Cardiac muscle cell (in vitro differentiated cells and primary cell): ENCODE results near the gene MGAT5. TPM values are rescaled to one million over a fixed set of nuclear protein-coding genes. Genes with fewer than 3 reads are reported as not detected.

Experiments
- DNase-seq, 2 donors: peaks; one replicate each; pipeline versions ENCODE4 v3.0.0 to v3.0.0-alpha.2; 2010 to 2017; ENCODE audit warnings: low read depth in 1 of 2, low spot score in 1 of 2
- H3K27ac ChIP-seq: fragments of 200-600 bp; sonication (generic); 2 replicates; pipeline ENCODE4 v1.5.1; 2016
- H3K27me3 ChIP-seq: fragments of 200-600 bp; sonication (generic); 2 replicates; pipeline ENCODE4 v1.6.0; 2016; ENCODE audit warnings: control low read depth
- H3K36me3 ChIP-seq: fragments of 200-600 bp; sonication (generic); 2 replicates; pipeline ENCODE4 v1.5.1; 2016; ENCODE audit warnings: control low read depth
- H3K4me1 ChIP-seq: fragments of 200-600 bp; sonication (generic); 2 replicates; pipeline ENCODE4 v1.8.1; 2017; ENCODE audit warnings: low read depth, mild to moderate bottlenecking, mixed run types
- H3K4me3 ChIP-seq: fragments of 200-600 bp; sonication (generic); 2 replicates; pipeline ENCODE4 v1.5.1; 2016; ENCODE audit warnings: mild to moderate bottlenecking
- H3K9me3 ChIP-seq: fragments of 200-600 bp; sonication (generic); 2 replicates; pipeline ENCODE4 v1.5.1; 2017; ENCODE audit warnings: low read depth, mild to moderate bottlenecking, control low read depth
- polyA plus RNA-seq: library from polyadenylated mRNA; unstranded; fragments of >200 nt; fragmentation: Nextera tagmentation; extraction: Ambion mirVana; gene quantifications from 2 replicates; pipeline ENCODE4 v1.2.1, GENCODE V29; 2016
- total RNA-seq: library from RNA; depleted of rRNA; stranded (reverse); fragments of >200 nt; gene quantifications from 2 replicates; pipeline ENCODE4 v1.2.3, GENCODE V29; 2016
- TF ChIP-seq, protein P1 (sequence below): IDR thresholded peaks from 2 replicates; pipeline ENCODE4 v1.5.1; 2012; ENCODE audit warnings: low read depth, mild to moderate bottlenecking, low read length

The MGAT5 gene
- total and polyA plus RNA-seq, 2 experiments from 2014 or later, result 12.5 to 66.8 TPM

DNA sequence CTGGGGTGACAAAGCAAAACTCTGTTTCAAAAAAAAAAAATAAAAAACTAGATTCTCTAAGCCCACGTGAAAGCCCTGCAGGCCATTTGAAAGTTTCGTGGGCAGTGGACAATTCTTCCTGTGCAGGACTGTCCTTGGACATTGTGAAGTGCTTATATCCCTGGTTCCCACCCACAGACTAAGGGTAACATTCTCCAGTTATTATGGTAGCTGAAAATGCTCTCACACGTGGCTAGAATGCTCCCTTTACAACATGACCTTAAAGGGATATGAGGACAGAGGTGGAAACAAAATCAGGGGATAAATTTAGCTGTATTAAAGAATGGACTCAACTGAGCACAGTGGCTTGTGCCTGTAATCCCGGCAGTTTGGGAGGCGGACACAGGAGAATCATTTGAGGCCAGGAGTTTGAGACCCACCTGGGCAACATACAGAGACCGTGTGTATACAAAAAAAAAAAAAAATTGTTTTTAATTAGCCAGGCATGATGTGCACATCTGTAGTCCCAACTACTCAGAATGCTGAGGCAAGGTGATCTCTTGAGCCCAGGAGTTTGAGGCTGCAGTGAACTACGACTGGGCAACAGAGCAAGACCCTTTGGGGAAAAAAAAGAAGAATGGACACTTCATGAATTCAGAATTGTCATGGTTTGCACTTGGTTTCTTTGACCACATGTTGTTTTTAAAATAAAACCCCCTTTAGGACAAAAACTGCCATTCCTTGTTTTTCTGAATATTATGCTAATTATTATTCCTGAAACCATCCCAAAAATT is 167.9 kb downstream of the MGAT5 start:
- Histone ChIP-seq H3K27ac (peak overlapping the region; percentile 94), H3K36me3 (no peaks in the 10 kb centered on the region), H3K4me1 (peaks cover 27% of the 10 kb centered on the region), H3K27me3 (no peaks in the 10 kb centered on the region), H3K9me3 (no peaks in the 10 kb centered on the region), H3K4me3 (no peak overlapping the region)
- TF ChIP-seq, protein P1, sequence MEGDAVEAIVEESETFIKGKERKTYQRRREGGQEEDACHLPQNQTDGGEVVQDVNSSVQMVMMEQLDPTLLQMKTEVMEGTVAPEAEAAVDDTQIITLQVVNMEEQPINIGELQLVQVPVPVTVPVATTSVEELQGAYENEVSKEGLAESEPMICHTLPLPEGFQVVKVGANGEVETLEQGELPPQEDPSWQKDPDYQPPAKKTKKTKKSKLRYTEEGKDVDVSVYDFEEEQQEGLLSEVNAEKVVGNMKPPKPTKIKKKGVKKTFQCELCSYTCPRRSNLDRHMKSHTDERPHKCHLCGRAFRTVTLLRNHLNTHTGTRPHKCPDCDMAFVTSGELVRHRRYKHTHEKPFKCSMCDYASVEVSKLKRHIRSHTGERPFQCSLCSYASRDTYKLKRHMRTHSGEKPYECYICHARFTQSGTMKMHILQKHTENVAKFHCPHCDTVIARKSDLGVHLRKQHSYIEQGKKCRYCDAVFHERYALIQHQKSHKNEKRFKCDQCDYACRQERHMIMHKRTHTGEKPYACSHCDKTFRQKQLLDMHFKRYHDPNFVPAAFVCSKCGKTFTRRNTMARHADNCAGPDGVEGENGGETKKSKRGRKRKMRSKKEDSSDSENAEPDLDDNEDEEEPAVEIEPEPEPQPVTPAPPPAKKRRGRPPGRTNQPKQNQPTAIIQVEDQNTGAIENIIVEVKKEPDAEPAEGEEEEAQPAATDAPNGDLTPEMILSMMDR, result no peak
- peak in 1 of 2 donors; percentile 6 for DNase-seq

DNA sequence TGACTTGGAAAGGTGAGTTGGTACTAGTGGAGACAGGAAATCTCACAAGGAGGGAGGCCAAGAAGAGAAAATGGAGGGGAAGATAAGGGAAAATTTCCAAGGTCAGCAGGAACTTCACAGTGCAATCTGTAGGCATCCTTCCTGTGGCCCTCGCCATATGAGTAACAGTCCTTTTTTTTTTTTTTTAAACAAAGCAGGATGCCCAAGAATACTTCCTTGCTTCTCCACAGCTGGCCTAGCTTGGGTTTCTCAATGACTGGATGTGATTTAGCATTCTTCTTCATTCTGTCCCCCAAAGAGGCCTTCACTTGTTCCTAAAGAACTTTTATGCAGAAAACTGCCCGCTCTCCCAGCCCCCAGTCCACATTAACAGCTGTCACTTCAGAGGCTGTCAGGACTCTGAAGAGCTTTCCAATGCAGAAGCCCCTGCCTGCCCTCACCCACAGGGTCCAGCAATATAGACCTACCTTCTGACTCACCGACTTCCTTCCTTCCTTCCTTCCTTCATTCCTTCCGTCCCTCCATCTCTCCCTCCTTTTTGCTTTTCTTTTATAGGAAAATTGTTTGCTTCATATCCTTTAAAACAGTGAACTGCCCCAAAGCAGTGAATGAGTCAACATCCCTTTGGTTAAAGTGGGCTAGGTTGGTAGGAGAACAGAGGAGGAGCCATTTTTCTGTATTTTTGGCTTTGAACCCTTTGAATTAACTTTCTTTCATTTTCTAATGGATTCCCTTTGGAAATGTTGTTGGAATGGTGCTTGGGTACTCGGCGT is 172.0 kb downstream of the MGAT5 start:
- Histone ChIP-seq H3K4me3 (no peak overlapping the region), H3K36me3 (no peaks in the 10 kb centered on the region), H3K4me1 (peaks cover 22% of the 10 kb centered on the region), H3K27me3 (no peaks in the 10 kb centered on the region), H3K27ac (no peak overlapping the region), H3K9me3 (no peaks in the 10 kb centered on the region)
- TF ChIP-seq, protein P1, result no peak
- DNase-seq, result no peak

DNA sequence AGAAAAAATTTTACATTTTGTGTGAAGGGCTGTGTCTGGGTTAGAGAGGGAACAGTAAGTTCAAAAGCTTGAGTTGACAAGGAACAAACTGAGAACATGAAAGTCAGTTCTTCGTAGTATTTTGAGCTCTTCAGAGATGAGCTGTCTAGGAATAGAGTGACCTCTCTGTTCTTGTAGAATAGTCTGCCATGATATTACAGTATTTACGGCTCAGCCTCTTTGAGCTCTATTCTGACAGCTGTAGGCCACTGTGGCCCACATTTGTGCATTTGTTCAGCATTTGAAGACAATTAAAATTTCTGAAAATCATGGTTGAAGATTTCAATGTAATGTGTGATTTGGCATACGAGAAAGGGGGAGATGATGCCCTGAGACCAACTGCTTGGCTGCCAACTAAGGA is 172.8 kb downstream of the MGAT5 start:
- Histone ChIP-seq H3K4me1 (peaks cover 18% of the 10 kb centered on the region), H3K27me3 (no peaks in the 10 kb centered on the region), H3K4me3 (no peak overlapping the region), H3K9me3 (no peaks in the 10 kb centered on the region), H3K36me3 (no peaks in the 10 kb centered on the region), H3K27ac (no peak overlapping the region)
- no peak for DNase-seq
- TF ChIP-seq, protein P1, result no peak

DNA sequence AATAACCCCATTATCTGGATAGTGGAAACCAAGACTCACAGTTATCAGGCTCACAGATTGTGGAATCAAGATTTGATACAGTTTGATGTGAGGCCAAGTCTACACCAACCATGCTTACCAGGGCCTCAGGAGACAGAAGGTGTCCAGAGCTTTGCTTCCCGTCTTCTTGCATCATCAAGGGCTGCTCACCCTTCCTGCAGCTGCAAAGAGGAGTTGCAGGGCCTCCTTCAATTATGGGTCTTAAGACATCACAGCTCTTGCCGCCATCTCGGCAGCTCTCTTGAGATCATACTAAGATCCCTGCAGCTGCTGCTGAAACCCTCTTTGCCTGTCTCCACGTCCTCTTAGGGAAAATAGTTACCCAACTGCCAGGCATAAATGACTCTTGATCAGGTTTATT is 176.0 kb downstream of the MGAT5 start:
- TF ChIP-seq, protein P1, result no peak
- H3K27me3 ChIP-seq, result no peaks in the 10 kb centered on the region
- no peak overlapping the region for H3K4me3 ChIP-seq
- H3K36me3 ChIP-seq, result no peaks in the 10 kb centered on the region
- H3K27ac ChIP-seq, result no peak overlapping the region
- H3K9me3 ChIP-seq, result no peaks in the 10 kb centered on the region
- DNase-seq, result no peak
- H3K4me1 ChIP-seq, result peaks cover 18% of the 10 kb centered on the region

DNA sequence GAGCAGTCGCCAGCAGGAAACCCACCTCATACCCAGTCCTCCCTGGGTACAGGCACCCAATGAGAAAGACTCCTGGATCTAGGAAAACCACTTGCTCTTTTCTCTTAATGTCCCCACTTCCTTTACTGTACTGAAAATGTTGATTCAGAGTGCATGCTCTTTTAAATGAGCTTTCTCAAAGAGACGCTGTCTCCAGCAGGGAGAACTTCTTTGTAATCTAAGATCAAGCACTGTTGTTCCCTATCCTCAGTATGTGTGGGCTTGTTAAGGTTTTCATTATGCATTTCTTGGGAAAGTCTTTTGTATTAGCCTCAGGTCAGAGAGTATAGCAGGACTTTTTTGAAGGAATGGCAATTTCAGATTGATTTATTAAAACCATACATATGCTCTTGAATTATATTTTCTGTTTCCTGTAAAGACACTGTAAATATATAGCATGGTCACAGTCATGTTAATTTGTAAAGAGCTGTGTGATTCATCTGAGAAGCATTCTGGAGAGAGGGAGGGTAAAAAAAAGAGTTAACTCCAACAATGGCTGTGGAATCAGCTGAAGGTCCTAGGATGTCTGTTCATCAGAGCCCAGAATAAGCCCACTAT is 178.1 kb downstream of the MGAT5 start:
- Histone ChIP-seq H3K4me1 (peaks cover 13% of the 10 kb centered on the region), H3K9me3 (no peaks in the 10 kb centered on the region), H3K27me3 (no peaks in the 10 kb centered on the region), H3K27ac (no peak overlapping the region), H3K36me3 (no peaks in the 10 kb centered on the region), H3K4me3 (no peak overlapping the region)
- TF ChIP-seq, protein P1, result no peak
- DNase-seq, result no peak
